Effector memory CD4-positive, alpha-beta T cell (primary cell): ENCODE measurements around the gene ADAMTS20.

Experiments used
- DNase-seq, 3 donors: peaks; one replicate each; pipeline ENCODE4 v3.0.0-alpha.2; 2020
- H3K27ac ChIP-seq: 2 replicates; pipeline ENCODE4 v1.7.0; 2013; ENCODE audit warnings: mild to moderate bottlenecking, low read length, moderate library complexity; ENCODE audit not compliant: insufficient read depth, poor library complexity, severe bottlenecking
- H3K27me3 ChIP-seq: replicated peaks from 2 replicates; pipeline ENCODE4 v1.7.0; 2013; ENCODE audit warnings: mild to moderate bottlenecking, low read length; ENCODE audit not compliant: insufficient read depth, control insufficient read depth, poor library complexity, severe bottlenecking
- H3K36me3 ChIP-seq: 2 replicates; pipeline ENCODE4 v1.7.0; 2013; ENCODE audit warnings: mild to moderate bottlenecking, low read length, moderate library complexity; ENCODE audit not compliant: control insufficient read depth, insufficient read depth
- H3K4me1 ChIP-seq: 2 replicates; pipeline ENCODE4 v1.7.0; 2013; ENCODE audit warnings: low read length, mild to moderate bottlenecking; ENCODE audit not compliant: control insufficient read depth, insufficient read depth, poor library complexity, severe bottlenecking
- H3K4me3 ChIP-seq: 2 replicates; pipeline ENCODE4 v1.7.0; 2013; ENCODE audit warnings: low read length, low read depth, mild to moderate bottlenecking; ENCODE audit not compliant: insufficient read depth, poor library complexity, severe bottlenecking
- H3K9me3 ChIP-seq: 2 replicates; pipeline ENCODE4 v1.7.0; 2013; ENCODE audit warnings: mild to moderate bottlenecking, low read length, moderate library complexity; ENCODE audit not compliant: control insufficient read depth

ADAMTS20 gene

GRCh38 chr12:43434614-43435013 is 117.4 kb downstream of the ADAMTS20 start:
- no peak for DNase-seq
- Histone ChIP-seq H3K4me1 (no peaks in the 10 kb centered on the region), H3K27ac (no peak overlapping the region), H3K9me3 (no peaks in the 10 kb centered on the region), H3K27me3 (no peaks in the 10 kb centered on the region), H3K36me3 (no peaks in the 10 kb centered on the region), H3K4me3 (no peak overlapping the region)

- DNase-seq: no peak
- Histone ChIP-seq H3K27me3 (no peaks in the 10 kb centered on the region), H3K27ac (no peak overlapping the region), H3K36me3 (no peaks in the 10 kb centered on the region), H3K4me3 (no peak overlapping the region), H3K9me3 (no peaks in the 10 kb centered on the region), H3K4me1 (no peaks in the 10 kb centered on the region)
Measured at GRCh38 chr12:43428088-43428600, 123.9 kb downstream of the ADAMTS20 start.

GRCh38 chr12:43425361-43425760 is 126.6 kb downstream of the ADAMTS20 start:
- no peak for DNase-seq
- no peaks in the 10 kb centered on the region for H3K36me3 ChIP-seq
- H3K27me3 ChIP-seq: no peaks in the 10 kb centered on the region
- no peaks in the 10 kb centered on the region for H3K9me3 ChIP-seq
- H3K4me3 ChIP-seq: no peak overlapping the region
- H3K27ac ChIP-seq: no peak overlapping the region
- H3K4me1 ChIP-seq: no peaks in the 10 kb centered on the region

GRCh38 chr12:43416981-43417380 is 135.0 kb downstream of the ADAMTS20 start:
- Histone ChIP-seq H3K9me3 (no peaks in the 10 kb centered on the region), H3K4me1 (no peaks in the 10 kb centered on the region), H3K36me3 (no peaks in the 10 kb centered on the region), H3K27ac (no peak overlapping the region), H3K27me3 (no peaks in the 10 kb centered on the region), H3K4me3 (no peak overlapping the region)
- no peak for DNase-seq

- Histone ChIP-seq H3K27ac (no peak overlapping the region), H3K36me3 (no peaks in the 10 kb centered on the region), H3K27me3 (no peaks in the 10 kb centered on the region), H3K4me1 (no peaks in the 10 kb centered on the region), H3K9me3 (no peaks in the 10 kb centered on the region), H3K4me3 (no peak overlapping the region)
- no peak for DNase-seq
Measured at GRCh38 chr12:43407816-43408645, 144.0 kb downstream of the ADAMTS20 start.

- Histone ChIP-seq H3K4me3 (no peak overlapping the region), H3K9me3 (no peaks in the 10 kb centered on the region), H3K4me1 (no peaks in the 10 kb centered on the region), H3K27ac (no peak overlapping the region), H3K27me3 (no peaks in the 10 kb centered on the region), H3K36me3 (no peaks in the 10 kb centered on the region)
- DNase-seq: no peak
Measured at GRCh38 chr12:43406801-43407200, 145.2 kb downstream of the ADAMTS20 start.

GRCh38 chr12:43402436-43402835 is 149.6 kb downstream of the ADAMTS20 start:
- Histone ChIP-seq H3K4me1 (no peaks in the 10 kb centered on the region), H3K27me3 (no peaks in the 10 kb centered on the region), H3K36me3 (no peaks in the 10 kb centered on the region), H3K4me3 (no peak overlapping the region), H3K27ac (no peak overlapping the region), H3K9me3 (no peaks in the 10 kb centered on the region)
- no peak for DNase-seq

GRCh38 chr12:43401096-43401495 is 150.9 kb downstream of the ADAMTS20 start:
- no peaks in the 10 kb centered on the region for H3K36me3 ChIP-seq
- H3K9me3 ChIP-seq: no peaks in the 10 kb centered on the region
- DNase-seq: no peak
- H3K27ac ChIP-seq: no peak overlapping the region
- no peaks in the 10 kb centered on the region for H3K27me3 ChIP-seq
- no peaks in the 10 kb centered on the region for H3K4me1 ChIP-seq
- H3K4me3 ChIP-seq: no peak overlapping the region

GRCh38 chr12:43396671-43397070 is 155.3 kb downstream of the ADAMTS20 start:
- DNase-seq: no peak
- no peaks in the 10 kb centered on the region for H3K27me3 ChIP-seq
- no peak overlapping the region for H3K4me3 ChIP-seq
- H3K27ac ChIP-seq: no peak overlapping the region
- no peaks in the 10 kb centered on the region for H3K4me1 ChIP-seq
- no peaks in the 10 kb centered on the region for H3K36me3 ChIP-seq
- no peaks in the 10 kb centered on the region for H3K9me3 ChIP-seq

- Histone ChIP-seq H3K4me1 (no peaks in the 10 kb centered on the region), H3K36me3 (no peaks in the 10 kb centered on the region), H3K27ac (no peak overlapping the region), H3K27me3 (no peaks in the 10 kb centered on the region), H3K4me3 (no peak overlapping the region), H3K9me3 (no peaks in the 10 kb centered on the region)
- no peak for DNase-seq
Measured at GRCh38 chr12:43392116-43392515, 159.9 kb downstream of the ADAMTS20 start.
